Cardiac muscle cell (in vitro differentiated cells and primary cell): Measurements from ENCODE around the gene KCNQ1. TPM values are rescaled to one million over a fixed set of nuclear protein-coding genes. Genes with fewer than 3 reads are reported as not detected.

ENCODE experiments used
- DNase-seq, 2 donors: peaks; one replicate each; pipeline versions ENCODE4 v3.0.0 to v3.0.0-alpha.2; 2010 to 2017; ENCODE audit warnings: low read depth in 1 of 2, low spot score in 1 of 2
- H3K27ac ChIP-seq: fragments of 200-600 bp; sonication (generic); 2 replicates; pipeline ENCODE4 v1.5.1; 2016
- H3K27me3 ChIP-seq: fragments of 200-600 bp; sonication (generic); 2 replicates; pipeline ENCODE4 v1.6.0; 2016; ENCODE audit warnings: control low read depth
- H3K36me3 ChIP-seq: fragments of 200-600 bp; sonication (generic); 2 replicates; pipeline ENCODE4 v1.5.1; 2016; ENCODE audit warnings: control low read depth
- H3K4me1 ChIP-seq: fragments of 200-600 bp; sonication (generic); 2 replicates; pipeline ENCODE4 v1.8.1; 2017; ENCODE audit warnings: low read depth, mild to moderate bottlenecking, mixed run types
- H3K4me3 ChIP-seq: fragments of 200-600 bp; sonication (generic); 2 replicates; pipeline ENCODE4 v1.5.1; 2016; ENCODE audit warnings: mild to moderate bottlenecking
- H3K9me3 ChIP-seq: fragments of 200-600 bp; sonication (generic); 2 replicates; pipeline ENCODE4 v1.5.1; 2017; ENCODE audit warnings: low read depth, mild to moderate bottlenecking, control low read depth
- polyA plus RNA-seq: library from polyadenylated mRNA; unstranded; fragments of >200 nt; fragmentation: Nextera tagmentation; extraction: Ambion mirVana; gene quantifications from 2 replicates; pipeline ENCODE4 v1.2.1, GENCODE V29; 2016
- total RNA-seq: library from RNA; depleted of rRNA; stranded (reverse); fragments of >200 nt; gene quantifications from 2 replicates; pipeline ENCODE4 v1.2.3, GENCODE V29; 2016
- TF ChIP-seq, protein P1 (sequence below): IDR thresholded peaks from 2 replicates; pipeline ENCODE4 v1.5.1; 2012; ENCODE audit warnings: low read depth, mild to moderate bottlenecking, low read length

The KCNQ1 gene
- total and polyA plus RNA-seq, 2 experiments from 2014 or later, result 13.9 to 18.6 TPM

DNA sequence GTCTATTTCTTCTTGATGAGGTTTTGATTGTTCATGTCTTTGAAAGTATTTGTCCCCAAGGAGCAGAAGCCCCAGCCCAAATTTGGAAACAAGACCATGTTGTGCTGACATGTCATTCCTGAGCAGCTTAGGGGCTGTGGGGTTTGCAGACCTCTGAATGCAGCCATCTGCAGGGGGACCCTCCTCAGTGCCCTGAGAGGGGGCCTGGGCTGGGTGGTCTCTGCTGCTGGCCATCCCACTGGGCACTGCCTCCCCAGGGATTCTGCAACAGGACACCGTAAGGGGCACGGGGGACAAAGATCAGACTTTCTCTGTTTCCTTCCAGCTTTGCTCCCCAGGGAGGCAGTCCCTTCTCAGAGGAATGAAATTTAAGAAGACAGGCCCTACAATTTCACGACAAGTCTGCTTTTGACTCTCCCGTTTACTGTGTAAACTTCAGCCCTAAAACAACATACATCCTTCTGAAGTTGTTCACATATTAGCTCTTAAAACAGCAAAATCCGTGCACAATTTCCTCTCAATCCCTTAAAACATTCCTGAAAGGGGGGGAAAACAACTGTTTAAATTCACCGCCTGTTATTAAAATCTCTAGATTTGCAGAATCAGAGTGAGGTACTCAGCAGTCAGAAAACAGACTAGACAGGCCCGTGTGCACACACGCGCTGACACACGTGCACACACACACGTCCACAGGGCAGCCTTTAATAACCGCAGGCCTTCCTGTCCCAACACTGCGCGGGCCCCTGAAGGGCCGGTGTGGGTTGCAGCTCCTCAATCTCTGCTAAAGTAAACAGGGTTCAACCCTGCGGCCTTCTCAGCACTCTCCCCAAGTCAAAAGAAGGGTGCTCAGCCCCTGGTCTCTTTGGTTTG lies 109.8 kb downstream of the KCNQ1 start:
- H3K4me3 ChIP-seq, result no peak overlapping the region
- no peaks in the 10 kb centered on the region for H3K36me3 ChIP-seq
- TF ChIP-seq, protein P1, sequence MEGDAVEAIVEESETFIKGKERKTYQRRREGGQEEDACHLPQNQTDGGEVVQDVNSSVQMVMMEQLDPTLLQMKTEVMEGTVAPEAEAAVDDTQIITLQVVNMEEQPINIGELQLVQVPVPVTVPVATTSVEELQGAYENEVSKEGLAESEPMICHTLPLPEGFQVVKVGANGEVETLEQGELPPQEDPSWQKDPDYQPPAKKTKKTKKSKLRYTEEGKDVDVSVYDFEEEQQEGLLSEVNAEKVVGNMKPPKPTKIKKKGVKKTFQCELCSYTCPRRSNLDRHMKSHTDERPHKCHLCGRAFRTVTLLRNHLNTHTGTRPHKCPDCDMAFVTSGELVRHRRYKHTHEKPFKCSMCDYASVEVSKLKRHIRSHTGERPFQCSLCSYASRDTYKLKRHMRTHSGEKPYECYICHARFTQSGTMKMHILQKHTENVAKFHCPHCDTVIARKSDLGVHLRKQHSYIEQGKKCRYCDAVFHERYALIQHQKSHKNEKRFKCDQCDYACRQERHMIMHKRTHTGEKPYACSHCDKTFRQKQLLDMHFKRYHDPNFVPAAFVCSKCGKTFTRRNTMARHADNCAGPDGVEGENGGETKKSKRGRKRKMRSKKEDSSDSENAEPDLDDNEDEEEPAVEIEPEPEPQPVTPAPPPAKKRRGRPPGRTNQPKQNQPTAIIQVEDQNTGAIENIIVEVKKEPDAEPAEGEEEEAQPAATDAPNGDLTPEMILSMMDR, result no peak
- peaks cover 9% of the 10 kb centered on the region for H3K4me1 ChIP-seq
- DNase-seq, result no peak
- H3K27ac ChIP-seq, result peak overlapping the region; percentile 26
- no peaks in the 10 kb centered on the region for H3K9me3 ChIP-seq
- no peaks in the 10 kb centered on the region for H3K27me3 ChIP-seq

DNA sequence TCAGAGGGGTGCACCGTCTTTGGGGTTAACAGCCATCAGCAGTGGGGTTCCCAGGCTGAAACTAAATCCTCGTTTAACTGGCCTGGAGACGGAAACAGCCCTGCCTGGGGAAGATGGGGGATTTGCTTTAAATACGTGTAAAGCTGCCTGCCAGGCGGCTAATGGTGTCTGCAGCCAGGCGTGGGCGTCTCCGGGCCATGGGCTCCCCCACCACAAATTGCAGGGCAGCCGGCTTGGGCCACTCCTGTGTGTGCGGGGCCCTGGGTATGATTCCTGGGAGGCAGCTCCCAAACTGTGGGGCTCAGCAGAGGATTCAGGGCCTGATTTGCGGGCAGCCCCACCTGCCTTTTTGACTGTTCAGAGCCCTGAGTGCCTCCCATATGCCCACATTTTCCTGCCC lies 110.5 kb downstream of the KCNQ1 start:
- no peaks in the 10 kb centered on the region for H3K27me3 ChIP-seq
- no peak overlapping the region for H3K4me3 ChIP-seq
- H3K27ac ChIP-seq, result no peak overlapping the region
- H3K4me1 ChIP-seq, result peaks cover 9% of the 10 kb centered on the region
- TF ChIP-seq, protein P1, result no peak
- H3K9me3 ChIP-seq, result no peaks in the 10 kb centered on the region
- no peaks in the 10 kb centered on the region for H3K36me3 ChIP-seq
- no peak for DNase-seq

DNA sequence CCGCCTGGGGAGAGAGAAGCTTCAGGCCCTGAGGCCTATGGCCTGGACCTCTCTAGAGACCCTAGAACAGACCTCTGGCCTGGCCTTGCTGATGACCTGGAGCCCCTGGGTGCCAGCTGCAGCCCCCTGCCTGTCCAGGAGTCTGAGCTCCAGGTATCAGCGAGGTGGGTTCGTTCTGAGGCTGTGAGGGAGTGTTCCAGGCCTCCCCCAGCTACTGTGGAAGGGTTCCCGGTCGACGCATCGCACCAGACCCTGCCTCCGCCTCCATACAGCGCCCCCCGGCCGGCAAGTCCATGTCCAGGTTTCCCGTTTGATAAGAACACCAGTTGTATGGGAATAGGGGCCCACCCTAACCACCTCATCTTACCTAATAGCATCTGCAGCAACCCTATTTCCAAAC lies 111.1 kb downstream of the KCNQ1 start:
- Histone ChIP-seq H3K9me3 (no peaks in the 10 kb centered on the region), H3K4me1 (peaks cover 9% of the 10 kb centered on the region), H3K36me3 (no peaks in the 10 kb centered on the region), H3K4me3 (no peak overlapping the region), H3K27me3 (no peaks in the 10 kb centered on the region), H3K27ac (no peak overlapping the region)
- DNase-seq, result no peak
- TF ChIP-seq, protein P1, result no peak

DNA sequence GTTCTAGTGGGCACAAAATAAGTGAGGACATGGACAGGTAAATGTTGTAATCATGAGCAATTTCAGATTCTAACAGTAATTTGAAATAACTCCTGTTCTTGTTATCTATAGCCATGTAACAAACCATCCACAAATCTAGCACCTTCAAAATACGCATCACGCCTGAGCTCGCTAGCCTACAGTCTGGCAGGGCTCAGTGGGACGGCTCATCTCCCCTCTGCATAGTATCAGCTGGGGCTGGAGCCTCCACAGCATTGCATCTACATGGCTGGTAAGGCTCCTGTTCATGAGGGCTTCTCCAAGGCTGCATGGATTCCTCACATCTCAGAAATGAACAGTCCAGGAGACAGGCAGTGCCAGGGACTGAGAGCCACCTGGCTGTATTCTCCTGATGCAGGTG lies 112.6 kb downstream of the KCNQ1 start:
- H3K27me3 ChIP-seq, result no peaks in the 10 kb centered on the region
- no peak overlapping the region for H3K4me3 ChIP-seq
- H3K4me1 ChIP-seq, result peaks cover 9% of the 10 kb centered on the region
- TF ChIP-seq, protein P1, result no peak
- H3K27ac ChIP-seq, result no peak overlapping the region
- H3K36me3 ChIP-seq, result no peaks in the 10 kb centered on the region
- no peak for DNase-seq
- no peaks in the 10 kb centered on the region for H3K9me3 ChIP-seq

DNA sequence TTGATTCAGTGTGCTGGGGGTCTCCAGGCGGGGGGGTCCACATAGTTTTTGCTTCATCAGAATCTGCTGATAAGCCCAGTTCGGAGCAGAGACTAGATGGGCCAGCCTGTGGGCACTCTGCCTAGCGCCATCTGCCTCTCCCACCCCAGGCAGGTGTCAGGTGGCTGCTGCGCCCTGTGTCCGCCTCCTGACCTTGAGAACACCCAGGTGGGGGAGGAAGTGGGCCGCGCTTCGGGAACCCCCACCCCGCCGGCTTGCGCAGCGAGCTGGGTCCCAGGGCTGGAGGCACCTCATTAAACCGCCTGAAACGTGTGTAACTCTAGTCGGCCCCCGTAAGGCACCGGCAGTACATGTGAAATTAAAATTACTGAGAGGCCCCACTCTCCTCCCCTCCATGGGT lies 113.6 kb downstream of the KCNQ1 start:
- DNase-seq, result no peak
- TF ChIP-seq, protein P1, result no peak
- no peaks in the 10 kb centered on the region for H3K36me3 ChIP-seq
- no peak overlapping the region for H3K4me3 ChIP-seq
- no peaks in the 10 kb centered on the region for H3K9me3 ChIP-seq
- H3K4me1 ChIP-seq, result peaks cover 9% of the 10 kb centered on the region
- H3K27ac ChIP-seq, result no peak overlapping the region
- H3K27me3 ChIP-seq, result no peaks in the 10 kb centered on the region
